Hepatocyte (in vitro differentiated cells): ENCODE data around the gene SLC6A17. TPM values are rescaled to one million over a fixed set of nuclear protein-coding genes. Genes with fewer than 3 reads are reported as not detected.

Source experiments
- DNase-seq: peaks from one replicate; pipeline ENCODE4 v3.0.0-alpha.2; 2016; ENCODE audit warnings: low spot score
- H2AFZ ChIP-seq: fragments of 200-600 bp; sonication (generic); 2 replicates; pipeline ENCODE4 v1.6.0; 2016; ENCODE audit warnings: antibody characterized with exemption, mild to moderate bottlenecking
- H3K27ac ChIP-seq: fragments of 200-600 bp; sonication (generic); 2 replicates; pipeline ENCODE4 v1.5.1; 2016; ENCODE audit warnings: mild to moderate bottlenecking
- H3K27me3 ChIP-seq: fragments of 200-600 bp; sonication (generic); 2 replicates; pipeline ENCODE4 v1.6.1; 2016
- H3K36me3 ChIP-seq: fragments of 200-600 bp; sonication (generic); replicated peaks from 2 replicates; pipeline ENCODE4 v1.5.1; 2016; ENCODE audit warnings: low read depth; ENCODE audit not compliant: insufficient read depth
- H3K4me1 ChIP-seq: fragments of 200-600 bp; sonication (generic); 2 replicates; pipeline ENCODE4 v1.5.1; 2016; ENCODE audit warnings: mild to moderate bottlenecking, moderate library complexity; ENCODE audit not compliant: insufficient read depth
- H3K4me2 ChIP-seq: fragments of 200-600 bp; sonication (generic); 2 replicates; pipeline ENCODE4 v1.6.0; 2016
- H3K4me3 ChIP-seq: fragments of 200-600 bp; sonication (generic); 2 replicates; pipeline ENCODE4 v1.5.1; 2016; ENCODE audit warnings: mild to moderate bottlenecking
- H3K79me2 ChIP-seq: fragments of 200-600 bp; sonication (generic); 2 replicates; pipeline ENCODE4 v1.6.0; 2017; ENCODE audit warnings: mild to moderate bottlenecking
- H3K9me2 ChIP-seq: fragments of 200-600 bp; sonication (generic); replicated peaks from 2 replicates; pipeline ENCODE4 v1.6.0; 2017; ENCODE audit warnings: mild to moderate bottlenecking; ENCODE audit not compliant: insufficient read depth
- H3K9me3 ChIP-seq: fragments of 200-600 bp; sonication (generic); 2 replicates; pipeline ENCODE4 v1.5.1; 2016; ENCODE audit warnings: low read depth, mild to moderate bottlenecking
- H4K20me1 ChIP-seq: fragments of 200-600 bp; sonication (generic); 2 replicates; pipeline ENCODE4 v1.6.0; 2016; ENCODE audit warnings: mild to moderate bottlenecking; ENCODE audit not compliant: insufficient read depth, poor library complexity, severe bottlenecking
- CTCF ChIP-seq: fragments of 200-600 bp; sonication (generic); IDR thresholded peaks from 2 replicates; pipeline ENCODE4 v1.5.1; 2016; ENCODE audit warnings: antibody characterized with exemption, mild to moderate bottlenecking; ENCODE audit not compliant: poor library complexity
- EZH2 ChIP-seq: fragments of 200-600 bp; sonication (generic); IDR thresholded peaks from 2 replicates; pipeline ENCODE4 v1.6.1; 2016; ENCODE audit warnings: antibody characterized with exemption, mild to moderate bottlenecking, borderline replicate concordance
- EZH2phosphoT487 ChIP-seq: fragments of 200-600 bp; sonication (generic); IDR thresholded peaks from one replicate; pipeline ENCODE4 v1.6.1; 2018; ENCODE audit warnings: antibody characterized with exemption, mild to moderate bottlenecking, low read depth, moderate library complexity; ENCODE audit not compliant: unreplicated experiment, severe bottlenecking
- WGBS: methylation state at CpG from one replicate; pipeline ENCODE4 v1.1.6; 2016; ENCODE audit warnings: low lambda C conversion rate; ENCODE audit errors: missing lambda C conversion rate; 5-methylcytosine and 5-hydroxymethylcytosine counted together
- polyA plus RNA-seq: library from polyadenylated mRNA; unstranded; fragments of >200 nt; fragmentation: Nextera tagmentation; extraction: Ambion mirVana; gene quantifications from 2 replicates; pipeline ENCODE4 v1.2.1, GENCODE V29; 2016
- total RNA-seq: library from RNA; depleted of rRNA; stranded (reverse); fragments of >200 nt; gene quantifications from 2 replicates; pipeline ENCODE4 v1.2.3, GENCODE V29; 2014

The SLC6A17 gene
- total and polyA plus RNA-seq, 2 experiments from 2014 or later = 0.36 to 0.63 TPM

GRCh38 chr1:110185181-110185580 is 34.9 kb downstream of the SLC6A17 start:
- Histone ChIP-seq H3K4me3 (no peak overlapping the region), H3K4me1 (peaks cover 6% of the 10 kb centered on the region), H3K9me3 (no peaks in the 10 kb centered on the region), H4K20me1 (no peaks in the 10 kb centered on the region), H2AFZ (no peak overlapping the region), H3K9me2 (no peaks in the 10 kb centered on the region), H3K4me2 (no peak overlapping the region), H3K27ac (no peak overlapping the region), H3K79me2 (no peaks in the 10 kb centered on the region), H3K27me3 (peaks cover 7% of the 10 kb centered on the region), H3K36me3 (no peaks in the 10 kb centered on the region)
- DNase-seq = no peak
- 89% methylated on average over 10 of the region's 10 CpGs for WGBS
- TF ChIP-seq CTCF (no peak), EZH2 (no peak), EZH2phosphoT487 (no peak)

DNA sequence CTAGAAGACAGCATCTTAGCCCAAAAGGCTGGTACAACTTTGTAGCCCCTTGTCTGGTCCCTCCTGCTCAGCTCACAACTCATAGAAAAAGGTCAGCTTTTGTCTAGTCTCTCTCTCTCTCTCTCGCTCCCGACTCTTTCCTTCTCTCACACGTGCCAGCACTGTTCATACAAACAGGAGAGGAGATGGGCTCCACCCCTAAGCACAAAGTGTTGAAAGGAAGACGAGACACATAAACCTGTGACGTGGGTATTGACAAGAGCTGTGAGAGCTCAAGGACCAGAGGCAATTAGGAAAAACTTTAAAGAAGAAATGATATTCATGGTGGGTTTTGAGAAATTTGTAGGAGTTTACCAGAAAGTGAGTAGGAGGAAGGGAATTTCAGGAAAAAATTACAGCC is 36.3 kb downstream of the SLC6A17 start:
- Histone ChIP-seq H3K27me3 (peaks cover 7% of the 10 kb centered on the region), H3K36me3 (no peaks in the 10 kb centered on the region), H3K9me3 (no peaks in the 10 kb centered on the region), H3K4me3 (no peak overlapping the region), H3K4me2 (no peak overlapping the region), H3K9me2 (no peaks in the 10 kb centered on the region), H3K27ac (no peak overlapping the region), H4K20me1 (no peaks in the 10 kb centered on the region), H3K79me2 (no peaks in the 10 kb centered on the region), H3K4me1 (peaks cover 6% of the 10 kb centered on the region), H2AFZ (no peak overlapping the region)
- WGBS = 9% methylated on average over 5 of the region's 5 CpGs
- DNase-seq = no peak
- TF ChIP-seq EZH2phosphoT487 = no peak

GRCh38 chr1:110187139-110187890 is 37.0 kb downstream of the SLC6A17 start:
- TF ChIP-seq EZH2phosphoT487 (no peak), EZH2 (no peak), CTCF (no peak)
- H3K4me2 ChIP-seq = no peak overlapping the region
- no peak overlapping the region for H3K4me3 ChIP-seq
- H3K79me2 ChIP-seq = no peaks in the 10 kb centered on the region
- no peaks in the 10 kb centered on the region for H3K36me3 ChIP-seq
- 75% methylated on average over 10 of the region's 10 CpGs for WGBS
- H3K9me3 ChIP-seq = no peaks in the 10 kb centered on the region
- DNase-seq = no peak
- H3K9me2 ChIP-seq = no peaks in the 10 kb centered on the region
- no peaks in the 10 kb centered on the region for H4K20me1 ChIP-seq
- H3K27me3 ChIP-seq = peaks cover 7% of the 10 kb centered on the region
- peaks cover 6% of the 10 kb centered on the region for H3K4me1 ChIP-seq
- no peak overlapping the region for H3K27ac ChIP-seq
- no peak overlapping the region for H2AFZ ChIP-seq

- no peak overlapping the region for H3K4me2 ChIP-seq
Observed at GRCh38 chr1:110188035-110188618, 37.8 kb downstream of the SLC6A17 start.

More at GRCh38 chr1:110188035-110188618, 37.8 kb downstream of the SLC6A17 start:
- Histone ChIP-seq H3K9me2 (no peaks in the 10 kb centered on the region), H3K4me3 (no peak overlapping the region), H3K9me3 (no peaks in the 10 kb centered on the region), H3K4me1 (peaks cover 6% of the 10 kb centered on the region), H3K36me3 (no peaks in the 10 kb centered on the region), H3K27me3 (peaks cover 7% of the 10 kb centered on the region), H3K79me2 (no peaks in the 10 kb centered on the region), H3K27ac (no peak overlapping the region), H2AFZ (no peak overlapping the region), H4K20me1 (no peaks in the 10 kb centered on the region)
- no peak for TF ChIP-seq EZH2
- TF ChIP-seq CTCF = no peak
- no peak for TF ChIP-seq EZH2phosphoT487
- no peak for DNase-seq
- 50% methylated on average over 6 of the region's 6 CpGs for WGBS
